CMK (cell line): Measurements from ENCODE around the gene ARSJ.

Experiments
- DNase-seq: peaks from one replicate; pipeline ENCODE4 v3.0.0-alpha.2; 2010; ENCODE audit warnings: low read depth

The ARSJ gene

DNA sequence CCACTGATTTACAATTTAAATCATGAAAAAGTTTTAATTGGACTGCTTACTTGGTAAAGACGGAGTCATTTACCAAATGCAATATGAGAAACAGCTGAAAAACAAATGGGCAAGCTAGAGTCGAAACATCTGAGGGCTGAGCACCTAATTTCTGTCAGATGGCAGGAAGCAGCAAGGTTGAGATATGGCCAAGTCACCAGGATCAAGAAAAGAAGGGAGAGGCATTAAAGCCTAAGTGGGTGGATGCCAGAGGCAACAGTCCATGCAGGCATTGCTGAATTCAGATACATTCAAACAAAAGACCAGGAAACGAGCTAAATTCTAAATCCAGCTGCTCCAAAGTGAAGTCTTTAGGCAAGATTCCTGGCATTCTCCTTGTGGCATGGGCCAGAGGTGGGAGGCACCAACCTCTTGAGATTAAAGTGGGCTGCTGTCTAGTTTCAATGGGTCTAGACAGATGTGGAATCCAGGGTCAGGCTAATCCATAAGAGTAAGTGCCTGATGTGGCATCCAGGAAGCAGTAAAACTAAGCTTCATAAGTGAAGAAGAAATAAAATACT is 8.0 kb upstream of the ARSJ start:
- DNase-seq, result no peak

GRCh38 chr4:113982181-113982580 is 2.7 kb upstream of the ARSJ start:
- DNase-seq, result no peak

DNA sequence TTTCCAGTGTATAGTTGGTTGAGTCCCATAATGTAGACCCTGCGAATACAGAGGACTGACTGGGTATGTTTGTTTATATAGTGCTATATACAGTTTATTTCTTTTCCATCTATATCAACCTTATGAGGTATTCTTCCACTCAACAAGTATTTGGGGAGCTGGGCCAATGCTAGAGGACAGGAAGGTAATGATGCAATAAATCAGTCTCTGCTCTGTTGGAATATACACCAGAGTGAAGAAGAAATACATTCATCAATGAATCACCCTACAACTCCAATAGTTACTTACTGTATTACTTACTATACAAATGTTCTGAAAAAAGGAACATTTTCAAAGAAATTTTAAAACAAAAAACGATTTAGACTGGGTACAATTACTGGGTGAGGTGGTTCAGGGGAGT is 2.1 kb upstream of the ARSJ start:
- DNase-seq, result no peak

DNA sequence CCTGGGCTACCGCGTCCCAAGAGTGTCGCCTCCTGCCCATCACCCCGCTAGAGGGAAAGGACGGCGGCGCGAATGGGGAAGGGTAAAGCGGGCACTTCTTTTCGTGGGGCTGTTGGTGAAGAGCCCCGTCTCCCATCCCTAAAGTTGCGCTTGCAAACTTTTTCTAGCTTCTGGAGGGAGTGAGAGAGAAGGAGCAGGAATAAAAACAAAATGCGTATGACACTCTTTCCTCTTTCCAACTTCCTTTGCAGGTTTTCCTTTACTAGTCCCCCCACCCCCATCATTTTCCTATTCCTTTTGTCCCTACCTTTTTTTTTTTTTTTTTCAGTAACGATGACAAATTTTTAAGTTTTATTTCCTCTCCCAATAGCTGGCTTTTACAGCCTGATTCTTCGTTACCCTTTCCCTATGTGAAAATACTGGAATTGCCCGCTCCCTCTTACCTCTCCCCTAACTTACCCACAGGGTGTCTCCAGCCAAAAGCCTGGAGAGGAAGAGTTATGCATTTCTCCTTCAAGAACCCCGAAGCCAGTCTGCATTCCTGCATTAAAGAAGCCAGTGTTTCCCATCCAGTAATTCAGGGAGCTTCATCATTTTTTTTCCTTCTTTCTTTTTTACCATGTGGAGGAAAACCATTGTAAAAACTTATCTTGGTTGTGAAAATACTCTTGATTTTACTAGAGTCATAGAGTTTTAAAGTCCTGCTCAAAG is 613 bp upstream of the ARSJ start:
- DNase-seq, result no peak

DNA sequence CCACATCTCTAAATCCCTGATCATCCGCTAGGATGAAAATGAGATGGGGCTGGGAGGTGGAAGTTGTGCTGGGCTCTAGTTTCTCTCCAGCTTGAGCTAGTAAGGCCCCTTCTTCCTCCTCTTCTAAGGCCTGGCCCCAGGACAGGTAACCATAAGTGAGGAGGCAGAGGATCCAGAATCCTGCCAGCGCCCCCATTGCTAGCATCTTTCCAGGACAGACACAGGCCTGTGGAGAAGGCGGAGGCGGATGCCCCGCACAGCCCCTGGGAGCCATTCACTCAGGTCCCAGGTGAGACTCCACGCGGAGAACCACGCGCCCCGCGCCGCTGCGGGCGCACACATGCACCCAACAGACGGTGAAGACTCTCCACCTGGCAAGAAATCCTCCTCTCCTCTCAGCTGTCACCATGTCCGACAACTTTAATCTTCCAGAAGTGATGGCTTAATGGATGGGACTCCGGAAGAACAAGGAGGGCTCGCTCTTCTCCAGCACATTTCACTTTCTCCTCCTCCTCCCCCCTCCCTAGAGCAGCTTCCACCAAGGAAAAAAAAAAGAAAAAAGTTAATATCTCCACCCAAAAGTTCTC is 793 bp downstream of the ARSJ start:
- DNase-seq, result no peak

DNA sequence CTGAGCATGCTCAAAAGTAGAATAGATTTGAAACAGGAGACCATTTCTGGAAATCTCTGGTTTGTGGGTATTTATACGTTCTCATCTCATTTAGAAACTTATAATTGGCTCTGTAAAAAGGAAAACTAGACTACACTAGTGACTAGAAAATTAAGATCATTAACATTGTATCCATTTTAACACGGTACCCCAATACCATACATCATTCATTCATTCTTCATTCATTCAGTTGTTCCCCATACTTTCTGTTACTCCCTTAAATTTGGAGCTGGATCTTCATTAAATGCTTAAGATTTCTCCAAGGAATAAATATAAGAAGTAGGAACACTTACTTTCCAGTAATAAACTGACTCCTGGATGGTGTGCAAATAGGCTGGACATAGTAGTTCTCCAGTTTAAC is 1.3 kb downstream of the ARSJ start:
- DNase-seq, result no peak

DNA sequence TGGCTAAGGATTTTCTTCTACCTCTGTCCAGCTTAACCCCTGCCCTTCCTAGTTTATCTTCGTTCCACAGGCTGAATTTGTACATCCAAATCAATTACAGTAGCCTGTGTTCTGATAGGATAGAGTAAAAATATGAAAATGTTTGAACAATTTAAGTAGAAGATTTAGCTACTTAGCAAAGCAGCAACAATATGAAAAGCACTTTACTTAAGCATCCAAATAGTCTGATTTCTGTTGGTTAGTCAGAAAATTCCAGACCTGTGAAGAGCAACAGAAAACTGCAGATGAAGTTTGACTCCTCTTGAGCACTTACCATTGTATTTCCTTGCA is 2.0 kb downstream of the ARSJ start:
- DNase-seq, result no peak

DNA sequence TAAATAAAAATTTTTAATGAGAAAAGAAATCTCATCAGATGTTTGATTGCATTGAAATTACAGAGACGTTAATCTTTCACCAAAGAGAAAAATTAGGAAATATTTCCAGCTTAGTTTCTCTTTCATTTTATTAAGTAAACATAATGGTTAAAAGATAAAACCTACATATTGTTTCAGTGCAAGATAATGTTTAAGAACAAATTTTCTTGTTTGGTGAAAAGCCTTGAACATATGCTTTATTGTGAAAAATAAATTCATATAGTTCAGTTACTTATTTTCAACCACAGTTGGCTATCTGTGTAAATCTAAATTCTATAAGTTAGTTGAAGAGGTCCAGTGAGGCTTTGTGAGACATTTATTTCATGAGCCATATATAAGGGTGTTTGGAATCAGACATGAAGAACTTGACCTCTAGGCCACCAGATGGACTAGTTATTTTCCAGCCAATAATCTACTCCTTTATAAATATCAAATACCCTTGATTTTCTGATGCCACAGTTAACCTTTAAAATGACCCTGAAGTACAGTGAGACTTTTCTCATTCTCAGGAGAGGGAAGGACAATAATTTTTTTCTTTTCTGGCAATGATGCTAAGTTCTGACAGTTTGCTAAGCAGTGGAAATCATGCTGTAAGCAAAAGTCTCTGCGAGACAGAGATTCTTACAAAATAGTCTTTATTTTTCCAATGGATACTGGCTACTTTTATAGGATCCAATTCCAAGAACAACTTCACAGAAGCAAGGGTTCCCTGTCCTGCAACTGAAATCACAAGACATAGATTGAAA is 2.5 kb downstream of the ARSJ start:
- no peak for DNase-seq

DNA sequence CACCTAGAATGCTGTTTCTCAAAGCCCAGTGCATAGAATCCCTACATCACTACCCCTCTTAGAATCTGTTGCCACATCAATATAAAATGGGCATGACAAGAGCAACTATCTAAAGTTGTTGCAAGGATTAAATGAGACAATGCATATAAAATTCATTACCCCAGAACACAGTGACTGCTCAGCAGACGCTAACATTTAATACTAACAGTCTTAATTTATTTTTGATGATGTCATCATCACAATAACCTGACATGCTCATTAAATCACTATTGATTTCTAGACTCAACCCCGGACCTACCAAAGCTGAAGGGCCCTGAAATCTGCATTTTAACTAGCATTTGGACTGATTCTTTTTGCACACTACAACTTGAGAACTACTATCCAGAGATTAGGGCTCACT is 3.9 kb downstream of the ARSJ start:
- DNase-seq, result no peak

GRCh38 chr4:113974467-113974866 is 5.0 kb downstream of the ARSJ start:
- DNase-seq, result no peak

DNA sequence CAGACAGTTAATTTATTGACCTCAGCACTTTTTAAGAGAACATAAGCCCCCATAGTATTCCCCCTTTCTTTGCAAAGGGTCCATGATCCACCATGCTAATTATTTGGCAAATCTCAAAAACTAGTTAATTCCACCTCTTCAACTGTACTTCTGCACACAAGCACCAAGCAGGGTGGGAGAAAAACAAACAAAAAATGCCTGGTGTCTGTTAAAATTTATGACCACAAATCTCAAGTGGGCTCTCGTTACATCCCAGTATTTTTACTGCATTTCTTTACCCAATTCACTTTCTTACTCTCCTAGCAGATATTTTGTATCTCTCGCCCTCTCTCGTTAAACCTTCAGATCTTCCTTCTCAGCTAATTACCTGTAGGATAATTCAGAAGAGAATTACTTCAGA is 6.1 kb downstream of the ARSJ start:
- no peak for DNase-seq

DNA sequence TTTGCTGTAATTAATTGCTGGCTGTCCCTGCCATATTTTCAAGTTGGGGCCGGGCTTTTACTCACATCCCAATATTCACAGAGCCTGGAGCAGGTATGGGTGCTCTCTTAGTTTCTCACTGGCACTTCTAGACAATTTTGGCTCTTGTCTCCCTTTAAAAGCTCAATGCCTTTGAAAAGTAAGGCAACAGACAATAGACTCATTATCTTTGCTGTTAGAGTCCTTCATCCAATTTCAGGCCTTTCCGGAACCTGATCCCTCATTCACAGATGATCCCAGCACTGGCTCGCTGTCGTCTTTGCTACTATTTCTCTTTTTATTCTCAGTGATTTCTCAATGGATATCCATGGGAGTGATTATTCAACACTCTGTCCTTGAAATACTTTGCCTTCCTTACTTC is 6.7 kb downstream of the ARSJ start:
- no peak for DNase-seq

DNA sequence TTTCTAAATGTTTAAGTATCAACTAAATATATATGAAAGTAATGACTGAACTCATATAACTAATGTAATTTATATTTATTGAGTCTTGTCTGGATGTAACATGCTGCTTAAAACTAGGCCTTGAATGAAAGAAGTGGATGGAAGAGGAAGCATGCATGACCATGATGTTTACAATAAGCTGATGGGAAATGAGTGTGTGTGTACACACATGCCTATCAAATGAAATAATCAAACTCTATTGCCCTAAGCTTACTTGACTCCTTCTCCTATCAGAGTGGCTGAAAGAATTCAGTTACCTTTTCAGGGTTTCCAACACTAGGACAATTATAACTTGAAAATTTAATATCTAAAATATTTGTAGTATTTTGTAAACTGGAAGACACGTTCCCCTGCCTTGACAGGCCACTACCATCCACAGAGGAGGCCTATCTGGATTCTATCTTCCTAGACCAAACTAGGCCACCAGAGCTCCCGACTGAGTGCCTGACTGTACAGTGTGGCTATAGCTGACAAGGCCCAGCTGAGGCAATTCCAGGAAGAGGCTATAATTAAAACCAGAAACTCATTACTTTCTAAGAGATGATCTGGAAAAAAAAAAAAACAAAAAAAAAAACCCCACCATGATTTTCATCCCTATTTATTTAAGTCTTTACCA is 7.6 kb downstream of the ARSJ start:
- no peak for DNase-seq

DNA sequence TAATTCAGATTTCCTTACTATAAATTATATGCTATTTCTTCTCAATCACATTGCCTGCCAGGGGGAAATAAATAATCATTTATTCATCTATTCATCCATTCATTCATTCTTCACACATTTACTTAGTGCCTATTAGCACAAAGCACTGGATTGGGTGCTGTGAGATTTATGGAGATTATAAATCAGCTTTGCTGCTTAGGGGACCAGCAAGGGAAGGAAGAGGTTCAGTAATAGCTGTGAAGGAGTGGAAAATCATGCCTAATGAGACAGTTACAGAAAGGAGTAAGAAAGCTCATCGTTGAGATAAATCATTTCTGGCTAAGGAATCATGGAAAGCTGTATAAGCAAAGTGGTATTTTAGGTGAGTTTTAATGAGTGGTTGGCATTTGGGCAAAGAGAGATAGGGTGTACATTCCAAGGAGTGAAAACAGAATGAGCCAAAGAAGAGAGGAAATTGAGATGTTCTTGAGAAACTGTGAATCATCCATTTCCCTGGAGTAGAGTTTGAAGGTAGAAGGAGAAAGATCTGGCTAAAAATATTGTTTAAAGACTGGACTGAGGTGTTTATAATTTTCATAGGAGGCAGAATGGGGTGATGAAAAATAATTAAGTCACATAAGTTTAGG is 9.6 kb downstream of the ARSJ start:
- DNase-seq, result no peak

GRCh38 chr4:113968473-113968872 is 11.0 kb downstream of the ARSJ start:
- no peak for DNase-seq

GRCh38 chr4:113967687-113968086 is 11.8 kb downstream of the ARSJ start:
- no peak for DNase-seq

- no peak for DNase-seq
These were observed 16.7 kb downstream of the ARSJ start for GRCh38 chr4:113962719-113963265.

GRCh38 chr4:113962016-113962347 is 17.5 kb downstream of the ARSJ start:
- no peak for DNase-seq

DNA sequence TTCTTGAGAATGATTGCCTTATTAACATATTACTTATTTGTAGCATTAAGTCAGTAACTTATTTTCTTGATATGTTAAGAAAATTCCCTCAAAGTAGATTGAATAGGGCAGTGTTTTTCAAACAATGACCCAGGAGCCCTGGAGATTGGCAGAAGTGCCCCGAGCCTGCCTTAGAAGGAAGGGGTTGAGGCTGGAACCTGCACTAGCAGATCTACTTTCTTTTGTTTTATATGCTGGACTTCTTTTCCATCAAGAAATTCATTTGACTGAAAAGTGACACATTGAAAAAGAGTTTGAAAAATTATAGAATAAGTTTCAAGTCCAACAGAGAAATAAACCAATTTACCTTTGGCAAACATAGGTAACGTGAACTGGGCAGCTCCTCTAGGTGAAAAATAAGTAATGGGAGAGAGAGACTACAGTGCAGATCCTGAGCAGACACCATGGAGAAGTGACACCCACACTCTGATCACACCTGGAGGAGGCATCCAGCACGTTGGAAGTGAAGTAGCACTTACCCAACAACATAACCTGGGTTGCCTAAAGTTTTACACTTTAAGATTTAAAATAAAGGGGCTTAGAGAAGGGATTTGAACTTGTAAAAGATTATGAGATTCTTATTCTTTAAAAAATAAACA is 18.6 kb downstream of the ARSJ start:
- no peak for DNase-seq

GRCh38 chr4:113959539-113959937 is 19.9 kb downstream of the ARSJ start:
- no peak for DNase-seq

DNA sequence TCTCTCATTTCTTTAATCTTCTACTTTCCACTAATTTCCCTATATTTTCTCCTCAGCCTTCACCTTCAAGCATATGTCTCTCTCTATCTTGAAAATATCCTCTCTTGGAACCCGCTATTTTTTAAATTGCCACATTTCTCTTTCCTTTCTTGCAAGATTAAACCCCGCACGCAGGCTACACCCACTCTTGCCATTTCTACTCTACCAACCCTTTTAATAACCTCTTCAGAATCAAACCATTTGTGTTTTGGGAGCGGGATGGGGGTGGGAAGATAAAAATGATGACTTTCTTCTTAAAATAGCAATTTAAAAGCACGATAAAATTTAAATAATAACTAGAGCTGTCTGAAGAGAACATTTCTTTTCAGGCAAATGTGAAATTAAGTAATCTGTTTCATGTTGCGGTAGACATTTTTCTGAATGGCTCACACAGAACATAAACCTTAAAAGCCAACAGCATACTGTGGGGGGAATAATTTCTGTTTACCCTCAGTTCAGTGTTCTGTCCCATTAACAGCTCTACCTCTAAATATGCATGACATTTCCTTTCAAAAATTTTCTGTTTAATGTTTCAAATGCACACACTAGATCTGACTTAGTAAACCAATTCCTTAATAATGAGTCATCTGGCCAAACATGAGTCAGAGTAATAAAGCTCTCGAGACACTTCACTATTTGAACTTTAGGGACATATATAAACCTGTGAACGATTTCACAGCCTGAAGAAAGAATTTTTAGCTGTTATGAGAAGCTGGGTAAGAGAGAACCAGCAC is 20.5 kb downstream of the ARSJ start:
- no peak for DNase-seq
